ENCODE results near the gene ITGA11.

Gene ITGA11

DNA sequence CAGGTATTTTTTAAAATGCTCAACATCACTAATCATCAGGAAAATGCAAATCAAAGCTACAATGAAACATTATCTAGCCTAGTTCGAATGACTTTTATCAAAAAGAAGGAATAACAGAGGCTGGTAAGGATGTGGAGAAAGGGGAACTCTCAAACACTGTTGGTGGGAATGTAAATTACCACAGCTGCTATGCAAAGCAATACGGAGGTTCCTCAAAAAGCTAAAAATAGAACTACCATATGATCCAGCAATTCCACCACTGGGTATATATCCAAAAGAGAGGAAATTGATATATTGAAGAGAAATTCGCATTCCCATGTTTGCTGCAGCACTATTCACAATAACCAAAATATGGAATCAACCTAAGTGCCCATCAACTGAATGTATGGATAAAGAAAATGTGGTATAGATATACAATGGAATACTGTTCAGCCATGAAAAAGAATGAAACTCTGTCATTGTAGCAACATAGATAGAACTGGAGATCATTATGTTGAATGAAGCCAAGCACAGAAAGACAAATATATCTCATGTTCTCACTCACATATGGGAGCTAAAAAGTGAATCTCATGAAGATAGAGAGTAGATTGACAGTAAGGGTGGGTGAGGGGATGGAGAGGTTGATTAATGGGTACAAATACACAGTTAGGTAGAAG is 182.8 kb downstream of the ITGA11 start:
- POLR2A ChIA-PET (ENCODE audit: low non-redundant PET): no interaction called here

More for the DNA sequence above, 182.8 kb downstream of the ITGA11 start:
- no peak for TF ChIP-seq CTCF (conservative IDR thresholded peaks at IDR 0.05; ENCODE audit: low read depth)
- no peak for DNase-seq (ENCODE audit: low spot score)
- CTCF ChIA-PET: interaction anchor here (0.6 to 0.9 kb wide), 2 partner anchors 57 to 627 kb away, joined by 3 read pairs; no protein-coding TSS in a partner anchor
- H3K27ac ChIP-seq: no peak overlapping the region

Data from RWPE1 (cell line).